Chondrocyte (in vitro differentiated cells): Measurements from ENCODE around the gene ALDH1A3. TPM values are rescaled to one million over a fixed set of nuclear protein-coding genes. Genes with fewer than 3 reads are reported as not detected.

Experiments
- DNase-seq: peaks from one replicate; pipeline ENCODE4 v3.0.0; 2021; ENCODE audit warnings: mixed read lengths, low spot score
- H3K27ac Mint-ChIP-seq: one replicate; pipeline ENCODE4 v1.8.0; 2021; ENCODE audit warnings: mild to moderate bottlenecking, moderate library complexity, mixed read lengths; ENCODE audit not compliant: unreplicated experiment
- H3K27me3 Mint-ChIP-seq: 2 replicates; pipeline ENCODE4 v1.8.0; 2021; ENCODE audit warnings: low read depth, mixed read lengths
- H3K36me3 Mint-ChIP-seq: 2 replicates; pipeline ENCODE4 v1.8.0; 2021; ENCODE audit warnings: low read depth, mixed read lengths
- H3K4me1 Mint-ChIP-seq: 2 replicates; pipeline ENCODE4 v1.8.0; 2021; ENCODE audit warnings: low read depth, mild to moderate bottlenecking, mixed read lengths
- H3K4me3 Mint-ChIP-seq: one replicate; pipeline ENCODE4 v1.8.0; 2021; ENCODE audit warnings: mild to moderate bottlenecking, moderate library complexity, mixed read lengths; ENCODE audit not compliant: unreplicated experiment
- H3K9me3 Mint-ChIP-seq: 2 replicates; pipeline ENCODE4 v1.8.0; 2021; ENCODE audit warnings: low read depth, mixed read lengths
- total RNA-seq: library from RNA; stranded (reverse); gene quantifications from 3 replicates; pipeline ENCODE4 v1.2.1, GENCODE V29; 2021
- TF ChIP-seq, protein P1 (sequence below): fragments of 200-600 bp; sonication (generic); IDR thresholded peaks from 2 replicates; pipeline ENCODE4 v1.5.0; 2021; ENCODE audit warnings: antibody characterized with exemption, mild to moderate bottlenecking, moderate library complexity

The ALDH1A3 gene
- total RNA-seq, 1 donor from 2014 or later: 0.55 TPM

DNA sequence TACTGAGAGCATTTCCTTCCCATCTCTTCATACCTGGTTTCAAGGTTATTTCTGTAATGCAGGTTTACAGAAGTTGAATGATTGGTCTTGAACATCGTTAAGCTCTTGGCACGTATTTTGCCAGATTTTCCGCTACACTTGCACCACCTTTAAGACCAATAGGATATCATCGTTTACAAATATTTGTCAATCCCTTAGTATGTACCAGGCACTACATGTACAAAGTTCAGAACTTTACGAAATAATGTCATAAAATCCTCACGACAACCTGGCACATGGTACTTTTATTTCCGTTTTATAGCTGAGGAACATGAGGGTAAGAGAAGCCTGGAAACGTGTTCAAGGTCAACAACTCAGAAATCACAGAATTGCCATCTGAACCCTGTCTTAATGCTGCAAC lies 45.8 kb downstream of the ALDH1A3 start:
- peaks cover 2% of the 10 kb centered on the region for H3K36me3 Mint-ChIP-seq
- TF ChIP-seq, protein P1, sequence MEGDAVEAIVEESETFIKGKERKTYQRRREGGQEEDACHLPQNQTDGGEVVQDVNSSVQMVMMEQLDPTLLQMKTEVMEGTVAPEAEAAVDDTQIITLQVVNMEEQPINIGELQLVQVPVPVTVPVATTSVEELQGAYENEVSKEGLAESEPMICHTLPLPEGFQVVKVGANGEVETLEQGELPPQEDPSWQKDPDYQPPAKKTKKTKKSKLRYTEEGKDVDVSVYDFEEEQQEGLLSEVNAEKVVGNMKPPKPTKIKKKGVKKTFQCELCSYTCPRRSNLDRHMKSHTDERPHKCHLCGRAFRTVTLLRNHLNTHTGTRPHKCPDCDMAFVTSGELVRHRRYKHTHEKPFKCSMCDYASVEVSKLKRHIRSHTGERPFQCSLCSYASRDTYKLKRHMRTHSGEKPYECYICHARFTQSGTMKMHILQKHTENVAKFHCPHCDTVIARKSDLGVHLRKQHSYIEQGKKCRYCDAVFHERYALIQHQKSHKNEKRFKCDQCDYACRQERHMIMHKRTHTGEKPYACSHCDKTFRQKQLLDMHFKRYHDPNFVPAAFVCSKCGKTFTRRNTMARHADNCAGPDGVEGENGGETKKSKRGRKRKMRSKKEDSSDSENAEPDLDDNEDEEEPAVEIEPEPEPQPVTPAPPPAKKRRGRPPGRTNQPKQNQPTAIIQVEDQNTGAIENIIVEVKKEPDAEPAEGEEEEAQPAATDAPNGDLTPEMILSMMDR: no peak
- no peaks in the 10 kb centered on the region for H3K27me3 Mint-ChIP-seq
- no peaks in the 10 kb centered on the region for H3K9me3 Mint-ChIP-seq
- H3K27ac Mint-ChIP-seq: no peak overlapping the region
- H3K4me1 Mint-ChIP-seq: no peaks in the 10 kb centered on the region
- DNase-seq: no peak
- H3K4me3 Mint-ChIP-seq: no peak overlapping the region

DNA sequence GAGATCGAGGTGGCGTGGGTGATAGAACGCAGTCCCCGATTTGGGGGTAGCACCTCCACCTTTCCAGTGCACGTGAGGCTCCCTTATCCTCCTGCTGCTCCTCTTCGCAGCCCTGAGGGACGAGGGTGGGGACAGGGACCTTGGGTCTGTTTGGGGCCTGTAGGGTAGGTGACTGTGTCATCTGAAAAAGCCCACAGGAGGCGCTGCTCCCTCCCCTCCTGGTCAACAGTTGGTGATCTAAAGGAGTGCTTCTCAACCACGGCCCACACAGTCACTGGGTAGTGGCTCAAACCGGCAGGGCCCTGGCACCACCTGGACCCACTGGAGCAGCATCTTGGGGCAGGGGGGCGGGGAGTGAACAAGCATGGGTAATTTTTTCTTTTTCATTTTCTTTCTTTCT lies 46.6 kb downstream of the ALDH1A3 start:
- peaks cover 2% of the 10 kb centered on the region for H3K36me3 Mint-ChIP-seq
- no peak overlapping the region for H3K4me3 Mint-ChIP-seq
- H3K27ac Mint-ChIP-seq: no peak overlapping the region
- DNase-seq: no peak
- H3K4me1 Mint-ChIP-seq: no peaks in the 10 kb centered on the region
- no peaks in the 10 kb centered on the region for H3K27me3 Mint-ChIP-seq
- TF ChIP-seq, protein P1: no peak
- H3K9me3 Mint-ChIP-seq: no peaks in the 10 kb centered on the region

DNA sequence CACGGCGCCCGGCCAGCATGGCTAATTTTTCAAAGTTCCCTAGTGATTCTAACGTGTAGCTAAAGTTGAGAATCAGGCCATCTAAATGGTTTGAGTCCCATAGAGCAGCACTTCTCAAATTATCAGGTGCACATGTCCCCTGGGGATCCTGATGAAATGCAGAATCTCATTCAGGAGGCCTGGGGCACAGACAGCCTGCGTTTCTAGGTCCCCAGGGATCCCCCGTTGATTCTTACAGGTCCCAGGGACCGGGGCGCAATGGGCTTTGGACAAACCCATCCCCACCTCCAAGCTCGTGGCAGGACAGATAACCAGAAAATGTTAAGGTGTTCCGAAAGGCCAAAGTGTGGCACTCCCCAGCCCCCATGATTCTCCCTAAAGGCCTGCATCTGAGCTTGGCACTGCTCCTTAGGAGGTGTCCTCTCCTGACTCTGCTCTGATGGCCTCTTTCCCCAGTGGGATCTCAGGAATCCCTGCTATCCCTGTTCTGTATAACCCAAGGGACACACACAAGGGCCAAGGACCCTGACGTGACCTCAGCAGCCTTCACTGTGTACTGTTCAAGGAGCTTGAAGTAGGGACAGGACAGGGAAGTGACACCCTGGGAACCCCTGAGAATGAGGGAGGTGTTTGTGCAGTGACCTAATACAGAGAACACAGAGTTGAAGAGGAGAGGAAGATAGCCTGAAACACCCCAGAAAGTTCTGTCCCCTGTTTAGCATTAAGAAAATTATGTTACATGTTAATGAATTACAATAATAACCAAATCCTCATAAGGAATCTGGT lies 47.5 kb downstream of the ALDH1A3 start:
- TF ChIP-seq, protein P1: no peak
- peaks cover under 1% of the 10 kb centered on the region for H3K4me1 Mint-ChIP-seq
- no peaks in the 10 kb centered on the region for H3K27me3 Mint-ChIP-seq
- H3K27ac Mint-ChIP-seq: no peak overlapping the region
- no peak overlapping the region for H3K4me3 Mint-ChIP-seq
- no peak for DNase-seq
- peaks cover 2% of the 10 kb centered on the region for H3K36me3 Mint-ChIP-seq
- H3K9me3 Mint-ChIP-seq: no peaks in the 10 kb centered on the region

DNA sequence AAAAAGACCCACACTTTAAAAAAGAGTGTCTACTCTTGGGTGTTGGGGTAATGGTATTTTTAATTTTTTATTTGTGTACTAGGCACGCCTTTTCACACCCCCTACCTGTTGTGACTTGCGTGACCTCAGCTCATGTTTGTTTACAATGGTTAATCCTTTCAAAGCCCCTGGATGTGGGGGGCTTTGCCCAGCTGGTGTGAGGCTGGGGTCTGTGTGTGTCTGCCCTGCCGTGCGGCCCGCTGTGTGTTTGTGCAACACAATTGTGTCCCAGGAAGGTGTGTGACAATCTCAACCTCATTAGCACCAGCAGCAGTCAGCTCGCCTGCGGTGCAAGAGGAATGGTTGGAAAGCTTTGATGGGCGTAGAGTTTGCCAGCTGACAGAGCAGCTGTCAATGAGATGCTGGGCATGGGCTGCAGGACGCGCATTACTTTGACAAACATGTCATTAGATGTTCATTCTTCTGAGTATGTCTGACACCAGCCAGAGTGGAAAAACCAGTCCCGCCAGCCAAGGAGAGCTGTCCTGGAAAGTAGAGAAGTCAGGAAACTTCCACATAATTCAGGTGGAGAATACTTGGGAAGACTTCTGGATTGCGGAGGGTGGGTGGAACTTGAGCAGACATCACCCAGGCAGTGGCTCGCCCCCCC lies 49.1 kb downstream of the ALDH1A3 start:
- Mint-ChIP-seq H3K36me3 (peaks cover 2% of the 10 kb centered on the region), H3K27ac (no peak overlapping the region), H3K4me1 (peaks cover 13% of the 10 kb centered on the region), H3K9me3 (no peaks in the 10 kb centered on the region), H3K4me3 (no peak overlapping the region), H3K27me3 (no peaks in the 10 kb centered on the region)
- no peak for DNase-seq
- TF ChIP-seq, protein P1: no peak

DNA sequence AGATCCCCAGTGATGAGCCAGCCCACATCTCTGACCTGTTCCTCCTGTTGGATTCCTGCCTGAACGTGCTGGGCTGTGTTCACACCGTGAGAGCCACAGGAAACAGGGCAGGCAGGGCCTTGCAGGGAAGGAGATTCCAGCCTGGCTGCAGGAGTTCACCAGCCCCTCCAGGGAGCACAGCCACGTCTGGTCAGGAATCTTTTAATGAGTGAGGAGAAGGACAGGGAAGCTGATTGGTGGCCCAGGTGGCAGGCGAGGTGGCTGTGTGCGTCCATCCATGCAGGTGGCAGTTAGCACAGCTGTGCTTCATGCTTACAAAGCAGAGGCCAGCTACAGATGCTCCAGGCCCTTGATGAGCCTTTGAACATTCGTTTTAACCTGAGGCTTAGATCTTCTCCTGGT lies 50.0 kb downstream of the ALDH1A3 start:
- no peak for DNase-seq
- TF ChIP-seq, protein P1: no peak
- no peak overlapping the region for H3K27ac Mint-ChIP-seq
- H3K36me3 Mint-ChIP-seq: peaks cover 2% of the 10 kb centered on the region
- no peak overlapping the region for H3K4me3 Mint-ChIP-seq
- peaks cover 13% of the 10 kb centered on the region for H3K4me1 Mint-ChIP-seq
- H3K27me3 Mint-ChIP-seq: no peaks in the 10 kb centered on the region
- H3K9me3 Mint-ChIP-seq: no peaks in the 10 kb centered on the region
